GM12878 (cell line): Measurements from ENCODE around the gene CHCHD1. TPM values are rescaled to one million over a fixed set of nuclear protein-coding genes. Genes with fewer than 3 reads are reported as not detected.

Experiments
- ATF7 ChIP-seq: fragments of 450-650 bp; IDR thresholded peaks from 2 replicates; pipeline ENCODE4 v1.6.1; 2016; ENCODE audit warnings: low read depth, mild to moderate bottlenecking
- BHLHE40 ChIP-seq, 2 experiments: fragments of 450-650 bp in 1 of 2; IDR thresholded peaks; 2 replicates each; pipeline ENCODE4 v1.6.1; 2011 to 2017; ENCODE audit warnings: low read depth in 2 of 2, borderline replicate concordance in 1 of 2, improper control_type of control experiment in 1 of 2, low read length in 1 of 2, mild to moderate bottlenecking in 1 of 2
- EED ChIP-seq: sonication (generic); IDR thresholded peaks from 2 replicates; pipeline ENCODE4 v1.6.1; 2016; ENCODE audit warnings: antibody characterized with exemption, low read depth
- ETV6 ChIP-seq, 2 experiments: fragments of 450-650 bp in 1 of 2; IDR thresholded peaks in 1 of 2; conservative IDR thresholded peaks in 1 of 2; 2 replicates each; pipeline ENCODE4 v1.6.1; 2014; ENCODE audit warnings: antibody characterized with exemption in 1 of 2, borderline replicate concordance in 1 of 2, low read depth in 1 of 2, mild to moderate bottlenecking in 1 of 2, moderate library complexity in 1 of 2
- HDAC6 ChIP-seq: fragments of 200-600 bp; sonication (generic); IDR thresholded peaks from one replicate; pipeline ENCODE4 v1.8.0; 2017; ENCODE audit warnings: antibody characterized with exemption; ENCODE audit not compliant: unreplicated experiment
- NBN ChIP-seq: fragments of 450-650 bp; IDR thresholded peaks from 2 replicates; pipeline ENCODE4 v1.6.1; 2016
- NFYB ChIP-seq: IDR thresholded peaks from 2 replicates; pipeline ENCODE4 v1.6.1; 2011; ENCODE audit warnings: low read depth, mild to moderate bottlenecking, low read length, improper control_type of control experiment, moderate library complexity; ENCODE audit not compliant: insufficient read depth
- NR2F1 ChIP-seq: fragments of 450-650 bp; conservative IDR thresholded peaks from 2 replicates; pipeline ENCODE4 v1.6.1; 2017; ENCODE audit warnings: mild to moderate bottlenecking
- PAX8 ChIP-seq: fragments of 450-650 bp; IDR thresholded peaks from 2 replicates; pipeline ENCODE4 v1.6.1; 2017; ENCODE audit warnings: mild to moderate bottlenecking, moderate library complexity
- PML ChIP-seq: IDR thresholded peaks from 2 replicates; pipeline ENCODE4 v1.6.1; 2012; ENCODE audit warnings: low read length, inconsistent platforms
- POLR2A ChIP-seq: IDR thresholded peaks from 2 replicates; pipeline ENCODE4 v1.6.1; 2011; ENCODE audit warnings: low read depth, mild to moderate bottlenecking, low read length
- RUNX3 ChIP-seq: IDR thresholded peaks from 2 replicates; pipeline ENCODE4 v1.6.1; 2012; ENCODE audit warnings: low read length, inconsistent platforms
- SPI1 ChIP-seq: IDR thresholded peaks from 2 replicates; pipeline ENCODE4 v1.6.1; 2011; ENCODE audit warnings: low read depth, mild to moderate bottlenecking, low read length, moderate library complexity, borderline replicate concordance; ENCODE audit not compliant: insufficient read depth
- TCF12 ChIP-seq: IDR thresholded peaks from 2 replicates; pipeline ENCODE4 v1.6.1; 2011; ENCODE audit warnings: low read depth, mild to moderate bottlenecking, low read length
- TCF3 ChIP-seq: IDR thresholded peaks from 2 replicates; pipeline ENCODE4 v1.6.1; 2012; ENCODE audit warnings: low read depth, mild to moderate bottlenecking, low read length, borderline replicate concordance; ENCODE audit not compliant: insufficient read depth
- TCF7 ChIP-seq: IDR thresholded peaks from 2 replicates; pipeline ENCODE4 v1.6.1; 2014; ENCODE audit warnings: antibody characterized with exemption, borderline replicate concordance
- YBX1 ChIP-seq: fragments of 450-650 bp; IDR thresholded peaks from 2 replicates; pipeline ENCODE4 v1.6.1; 2016; ENCODE audit warnings: antibody characterized with exemption
- polyA plus RNA-seq, 11 experiments: library from polyadenylated mRNA; depleted of rRNA in 4 of 11; unstranded in 6 of 11; stranded (reverse) in 5 of 11; fragments of >200 nt; fragmentation: Nextera tagmentation in 4 of 11; fragmentation: Illumina TruSeq in 1 of 11; extraction: Ambion mirVana in 4 of 11; extraction: Trizol in 1 of 11; gene quantifications; 1 replicate in 1 of 11; 2 replicates in 10 of 11; pipeline versions ENCODE4 v1.2.1 to v1.2.3, GENCODE V29; 2011 to 2016; ENCODE audit warnings: inconsistent platforms in 2 of 11, missing spikeins in 2 of 11, low read depth in 1 of 11
- total RNA-seq, 4 experiments: library from RNA; depleted of rRNA in 3 of 4; stranded (reverse); fragments of >200 nt in 3 of 4; fragmentation: Illumina TruSeq in 1 of 4; extraction: Trizol in 1 of 4; gene quantifications; 2 replicates each; pipeline versions ENCODE4 v1.2.1 to v1.2.3, GENCODE V29; 2013 to 2021
- TF ChIP-seq, protein P1 (sequence below): fragments of 150-350 bp; IDR thresholded peaks from 2 replicates; pipeline ENCODE4 v1.6.1; 2016; ENCODE audit warnings: low read depth, low read length

CHCHD1 gene
- total and polyA plus RNA-seq, 10 of the 15 experiments (the other 5 are each of a cell fraction or from before 2014, with no cell fraction given), result 35.0 to 132 (median 70.0) TPM

DNA sequence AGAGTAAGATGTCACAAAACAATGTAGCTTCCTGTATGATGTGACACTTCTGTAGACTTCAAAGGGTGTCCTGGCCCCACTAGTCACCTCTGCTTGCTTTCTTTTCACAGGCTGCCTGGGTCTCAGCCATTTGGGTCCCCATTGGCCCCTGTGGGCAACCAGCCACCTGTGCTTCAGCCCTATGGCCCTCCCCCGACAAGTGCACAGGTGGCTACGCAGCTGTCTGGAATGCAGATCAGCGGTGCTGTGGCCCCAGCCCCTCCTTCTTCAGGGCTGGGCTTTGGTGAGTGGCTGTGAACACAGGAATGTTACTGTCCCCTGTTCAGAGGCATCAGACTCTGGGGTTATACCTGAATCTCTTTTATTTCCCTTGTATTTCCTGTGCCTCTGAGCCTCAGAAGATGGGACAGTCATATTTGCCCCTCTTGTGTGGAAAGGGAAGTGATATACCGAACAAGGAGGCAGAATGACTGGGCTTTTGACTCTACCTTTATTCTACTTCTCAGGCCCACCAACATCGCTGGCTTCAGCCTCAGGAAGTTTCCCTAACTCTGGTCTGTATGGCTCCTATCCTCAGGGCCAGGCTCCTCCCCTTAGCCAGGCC lies 22.2 kb upstream of the CHCHD1 start (continued):
- TF ChIP-seq, protein P1, sequence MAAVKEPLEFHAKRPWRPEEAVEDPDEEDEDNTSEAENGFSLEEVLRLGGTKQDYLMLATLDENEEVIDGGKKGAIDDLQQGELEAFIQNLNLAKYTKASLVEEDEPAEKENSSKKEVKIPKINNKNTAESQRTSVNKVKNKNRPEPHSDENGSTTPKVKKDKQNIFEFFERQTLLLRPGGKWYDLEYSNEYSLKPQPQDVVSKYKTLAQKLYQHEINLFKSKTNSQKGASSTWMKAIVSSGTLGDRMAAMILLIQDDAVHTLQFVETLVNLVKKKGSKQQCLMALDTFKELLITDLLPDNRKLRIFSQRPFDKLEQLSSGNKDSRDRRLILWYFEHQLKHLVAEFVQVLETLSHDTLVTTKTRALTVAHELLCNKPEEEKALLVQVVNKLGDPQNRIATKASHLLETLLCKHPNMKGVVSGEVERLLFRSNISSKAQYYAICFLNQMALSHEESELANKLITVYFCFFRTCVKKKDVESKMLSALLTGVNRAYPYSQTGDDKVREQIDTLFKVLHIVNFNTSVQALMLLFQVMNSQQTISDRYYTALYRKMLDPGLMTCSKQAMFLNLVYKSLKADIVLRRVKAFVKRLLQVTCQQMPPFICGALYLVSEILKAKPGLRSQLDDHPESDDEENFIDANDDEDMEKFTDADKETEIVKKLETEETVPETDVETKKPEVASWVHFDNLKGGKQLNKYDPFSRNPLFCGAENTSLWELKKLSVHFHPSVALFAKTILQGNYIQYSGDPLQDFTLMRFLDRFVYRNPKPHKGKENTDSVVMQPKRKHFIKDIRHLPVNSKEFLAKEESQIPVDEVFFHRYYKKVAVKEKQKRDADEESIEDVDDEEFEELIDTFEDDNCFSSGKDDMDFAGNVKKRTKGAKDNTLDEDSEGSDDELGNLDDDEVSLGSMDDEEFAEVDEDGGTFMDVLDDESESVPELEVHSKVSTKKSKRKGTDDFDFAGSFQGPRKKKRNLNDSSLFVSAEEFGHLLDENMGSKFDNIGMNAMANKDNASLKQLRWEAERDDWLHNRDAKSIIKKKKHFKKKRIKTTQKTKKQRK, result no peak
- TF ChIP-seq PAX8, result no peak
- TF ChIP-seq NR2F1, result peak; percentile 36; the same call in 1 of the 2 replicates
- TF ChIP-seq HDAC6, result no peak
- TF ChIP-seq NBN, result 0 out of 2 replicates have a peak, but pooled peaks have one; percentile 12
- TF ChIP-seq SPI1, result peak; percentile 69; the same call in 1 of the 2 replicates
- TF ChIP-seq ATF7, result peak; percentile 19; the same call in 1 of the 2 replicates
- TF ChIP-seq NFYB, result 0 out of 2 replicates have a peak, but pooled peaks have one; percentile 22
- peak; percentile 73; the same call in 1 of the 2 replicates for TF ChIP-seq TCF7
- TF ChIP-seq PML, result no peak
- no peak for TF ChIP-seq YBX1
- peak; percentile 88 for TF ChIP-seq TCF3
- TF ChIP-seq BHLHE40 (IDR thresholded peaks at IDR 0.05; ENCODE audit: borderline replicate concordance in 1 of 2, low read depth in 2 of 2, low read length in 1 of 2), result peak in 1 of 2 experiments; percentile 10; a peak in 1 of 4 replicates
- no peak for TF ChIP-seq POLR2A
- TF ChIP-seq TCF12, result peak; percentile 94
- peak in 1 of 2 experiments; percentile 73; a peak in 1 of 4 replicates for TF ChIP-seq ETV6 (conservative IDR thresholded peaks at IDR 0.05 in 1 of 2, IDR thresholded peaks at IDR 0.05 in 1 of 2; ENCODE audit: borderline replicate concordance in 1 of 2, low read depth in 1 of 2)
- no peak for TF ChIP-seq EED
- peak; percentile 34; the same call in 1 of the 2 replicates for TF ChIP-seq RUNX3
